Non-pigmented ciliary epithelial cell (primary cell): ENCODE measurements around the gene GPR155.
"Not testable (repeated sequence)": the region's sequence is repeated elsewhere in the genome, so short reads cannot be mapped to it uniquely, and the experiment has no call there.

Experiments used
- DNase-seq: peaks from one replicate; pipeline ENCODE4 v3.0.0-alpha.2; 2010; ENCODE audit warnings: low read depth

GPR155 gene

GRCh38 chr2:174490051-174490450 is 3.2 kb upstream of the GPR155 start:
- no peak for DNase-seq

GRCh38 chr2:174489520-174489919 is 2.7 kb upstream of the GPR155 start:
- DNase-seq = not testable (repeated sequence)

DNA sequence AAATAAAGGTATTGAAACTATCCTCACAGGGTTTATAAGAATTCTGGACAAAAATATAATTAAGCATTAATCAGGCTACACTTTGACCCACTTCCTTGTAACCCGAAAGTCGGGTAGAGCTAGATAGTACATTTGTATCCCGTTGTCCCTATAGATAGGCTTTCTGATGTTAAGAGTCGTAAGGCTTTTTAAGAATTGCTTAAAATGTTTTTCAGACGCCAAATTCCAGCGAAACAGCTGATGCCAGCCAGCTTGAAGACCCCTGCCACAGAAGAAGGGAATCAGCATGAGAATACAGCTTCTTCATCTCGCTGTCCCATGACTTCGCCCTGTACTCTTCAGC is 962 bp upstream of the GPR155 start:
- no peak for DNase-seq

- peak; percentile 88 for DNase-seq
These were observed 435 bp upstream of the GPR155 start for GRCh38 chr2:174487108-174487819.

GRCh38 chr2:174485788-174486562 is 854 bp downstream of the GPR155 start:
- DNase-seq = peak; percentile 17

DNA sequence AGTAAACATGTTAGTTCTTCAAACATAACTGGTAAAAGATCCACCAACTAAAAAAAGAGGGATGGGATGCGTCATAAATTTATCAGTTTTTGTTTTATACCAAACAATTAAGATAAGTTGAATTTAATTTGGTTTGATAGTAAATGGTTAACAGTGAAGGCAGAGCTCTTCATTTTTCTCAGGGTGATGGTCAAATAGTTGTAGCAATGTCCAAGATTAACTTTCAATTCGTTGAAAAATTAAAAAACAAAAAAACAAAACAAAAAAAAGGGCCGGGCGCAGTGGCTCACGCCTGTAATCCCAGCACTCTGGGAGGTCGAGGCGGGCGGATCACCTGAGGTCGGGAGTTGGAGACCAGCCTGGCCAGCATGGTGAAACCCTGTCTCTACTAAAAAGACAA is 1.8 kb downstream of the GPR155 start:
- DNase-seq = not testable (repeated sequence)

- DNase-seq = no peak
These were observed 2.3 kb downstream of the GPR155 start for GRCh38 chr2:174484573-174484972.

DNA sequence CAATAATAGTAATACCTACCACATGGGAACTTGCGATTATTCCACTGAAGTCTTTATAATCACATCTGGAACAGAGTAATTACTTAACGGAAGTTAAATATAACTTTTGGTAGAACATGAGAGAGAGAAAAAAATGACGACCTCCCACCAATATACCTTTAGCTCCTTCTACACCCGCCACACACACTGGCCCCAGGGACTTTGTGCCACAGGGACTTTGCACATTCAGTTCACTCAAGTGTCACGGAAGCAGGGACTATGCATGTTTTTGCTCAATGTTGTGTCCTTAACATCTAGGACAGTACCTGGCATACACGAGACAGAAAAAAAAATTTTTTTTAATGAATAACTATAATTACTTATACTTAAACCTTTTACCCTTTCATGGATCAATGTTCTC is 4.0 kb downstream of the GPR155 start:
- no peak for DNase-seq

- DNase-seq = no peak
These were observed 9.1 kb downstream of the GPR155 start for GRCh38 chr2:174477759-174478158.

DNA sequence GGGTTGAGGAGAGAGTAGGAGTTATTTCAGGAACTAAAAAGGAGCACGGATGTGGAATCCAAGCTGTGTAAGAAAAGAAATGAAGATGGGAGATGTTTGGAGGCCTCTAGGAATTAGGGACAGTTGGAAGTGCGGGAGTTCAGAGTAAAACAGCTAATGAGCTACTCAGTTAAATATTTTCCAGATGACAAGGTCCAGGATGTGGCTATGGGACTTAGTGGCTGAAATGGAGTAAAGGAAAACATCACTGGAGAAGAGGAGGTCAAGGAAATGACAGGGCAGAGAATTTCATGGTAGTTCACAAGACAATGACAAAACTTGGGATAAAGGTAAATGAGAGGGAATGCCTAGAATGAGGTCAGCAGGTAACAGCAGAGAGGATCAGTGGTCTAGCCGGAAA is 13.0 kb downstream of the GPR155 start:
- no peak for DNase-seq

DNA sequence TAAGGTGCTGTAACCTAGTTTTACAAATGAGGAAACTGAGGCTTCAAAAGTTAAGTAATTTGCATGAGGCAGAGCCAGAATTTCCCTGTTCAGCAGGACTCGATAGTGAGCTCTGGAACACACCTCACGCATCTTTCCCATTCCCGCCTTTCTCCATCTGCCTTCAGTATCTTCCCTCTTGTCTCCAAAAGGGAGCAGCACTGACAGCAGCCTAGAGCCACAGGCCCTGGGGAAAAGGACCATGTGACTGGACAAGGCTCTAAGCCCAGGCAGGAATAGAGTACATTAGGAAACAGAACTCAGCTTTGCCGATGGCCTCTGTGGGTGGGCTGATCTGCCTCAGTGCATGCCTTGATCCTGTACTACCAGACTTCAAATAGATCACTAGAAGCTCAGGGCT is 21.5 kb downstream of the GPR155 start:
- no peak for DNase-seq

DNA sequence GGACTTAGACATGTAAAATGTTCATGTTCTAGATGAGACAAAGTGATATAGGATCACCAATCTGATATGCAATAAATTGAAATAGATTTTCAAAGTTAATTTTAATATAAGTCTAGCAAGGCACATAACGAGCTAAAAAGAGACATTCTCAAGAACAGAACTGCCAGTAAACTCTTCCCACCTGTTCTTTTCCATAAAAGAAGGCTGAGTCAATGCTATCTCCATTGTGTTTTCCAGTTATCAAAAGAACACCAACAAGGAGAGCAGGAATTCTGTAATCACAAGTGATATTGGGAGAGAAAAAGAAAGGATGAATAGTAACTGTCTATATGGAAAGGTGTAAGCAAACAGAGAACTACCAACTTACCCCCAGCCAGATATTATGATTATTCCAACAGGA is 25.6 kb downstream of the GPR155 start:
- DNase-seq = no peak

GRCh38 chr2:174454566-174454965 is 32.3 kb downstream of the GPR155 start:
- DNase-seq = no peak

DNA sequence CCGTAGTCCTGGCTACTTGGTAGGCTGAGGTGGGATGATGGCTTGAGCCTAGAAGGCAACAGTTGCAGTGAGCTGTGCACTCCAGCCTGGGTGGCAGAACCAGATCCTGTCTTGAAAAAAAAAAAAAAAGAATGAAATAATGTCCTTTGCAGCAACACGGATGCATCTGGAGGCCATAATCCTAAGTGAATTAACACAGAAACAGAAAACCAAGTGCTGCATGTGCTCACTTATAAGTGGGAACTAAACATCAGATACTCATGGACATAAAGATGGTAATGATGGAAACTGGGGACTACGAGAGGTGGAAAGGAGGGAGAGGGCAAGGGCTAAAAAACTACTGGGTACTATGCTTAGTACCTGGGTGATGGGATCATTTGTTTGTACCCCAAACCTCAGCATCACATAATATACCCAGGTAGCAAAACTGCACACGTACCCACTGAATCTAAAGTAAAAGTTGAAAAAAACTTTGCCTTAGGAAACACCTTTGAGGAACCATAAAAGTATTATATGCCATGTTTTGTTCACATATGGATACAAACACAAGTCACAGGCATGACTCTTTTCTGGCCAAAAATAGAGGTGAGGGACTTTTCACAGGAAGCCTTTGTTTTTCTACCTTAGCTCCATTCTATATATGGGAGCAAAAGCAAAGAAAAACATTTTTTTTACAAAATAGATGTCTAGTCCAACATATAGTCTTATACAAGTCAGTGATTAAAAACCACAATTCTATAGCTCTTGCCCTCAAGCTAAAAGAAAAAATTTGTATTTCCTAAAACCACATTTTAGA is 36.6 kb downstream of the GPR155 start:
- DNase-seq = no peak

- no peak for DNase-seq
These were observed 37.8 kb downstream of the GPR155 start for GRCh38 chr2:174449033-174449432.

- DNase-seq = no peak
These were observed 40.3 kb downstream of the GPR155 start for GRCh38 chr2:174446531-174446930.

DNA sequence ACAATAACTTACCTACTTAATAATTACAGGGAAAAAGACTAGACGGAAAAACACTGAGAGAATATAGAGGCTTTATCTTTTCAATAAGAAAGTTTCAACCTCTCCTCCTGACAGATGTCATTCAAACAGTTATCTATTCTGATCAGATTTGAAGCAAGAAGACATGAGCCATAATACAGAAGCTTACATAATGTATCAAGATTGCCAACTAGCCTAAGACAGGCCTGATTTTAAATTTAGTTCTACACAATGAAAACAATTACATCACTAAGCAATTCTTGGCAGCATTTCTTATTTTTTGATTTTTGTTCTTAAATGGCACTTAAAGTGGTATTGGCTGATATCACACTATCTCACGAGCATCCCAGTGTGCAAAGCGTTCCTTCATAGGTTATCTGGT is 41.6 kb downstream of the GPR155 start:
- DNase-seq = no peak

GRCh38 chr2:174444761-174445160 is 42.1 kb downstream of the GPR155 start:
- no peak for DNase-seq

GRCh38 chr2:174442546-174443510 is 44.0 kb downstream of the GPR155 start:
- peak; percentile 55 for DNase-seq

- no peak for DNase-seq
These were observed 46.9 kb downstream of the GPR155 start for GRCh38 chr2:174439950-174440349.

GRCh38 chr2:174439323-174439722 is 47.5 kb downstream of the GPR155 start:
- DNase-seq = no peak
